ENCODE results near the gene NEMP2.
A peak's percentile ranks its signal among the peaks of the same experiment; 100 is the strongest.
"Not testable (repeated sequence)": the region's sequence is repeated elsewhere in the genome, so short reads cannot be mapped to it uniquely, and the experiment has no call there.

NEMP2 gene

GRCh38 chr2:190512539-190513095, 21.9 kb downstream of the NEMP2 start:
- TF ChIP-seq CTCF (IDR thresholded peaks at IDR 0.05) = no peak
- H3K9me3 ChIP-seq (ENCODE audit: control insufficient read depth, low read length) = no peaks in the 10 kb centered on the region
- no peak overlapping the region for H3K27ac ChIP-seq

GRCh38 chr2:190511104-190511503, 23.4 kb downstream of the NEMP2 start:
- Histone ChIP-seq H3K27ac (no peak overlapping the region), H3K9ac (no peak overlapping the region), H3K9me3 (ENCODE audit: control insufficient read depth, low read length) (no peaks in the 10 kb centered on the region), H3K27me3 (ENCODE audit: control insufficient read depth, insufficient read depth, low read length) (no peaks in the 10 kb centered on the region), H2AFZ (no peak overlapping the region), H3K4me1 (peaks cover 4% of the 10 kb centered on the region), H3K79me2 (no peaks in the 10 kb centered on the region), H3K36me3 (ENCODE audit: control insufficient read depth, insufficient read depth, low read length) (no peaks in the 10 kb centered on the region), H3K4me2 (ENCODE audit: low read length) (no peak overlapping the region), H3K4me3 (ENCODE audit: low read depth, low read length) (no peak overlapping the region)
- TF ChIP-seq CTCF (IDR thresholded peaks at IDR 0.05) = peak; percentile 56

More at GRCh38 chr2:190512539-190513095, 21.9 kb downstream of the NEMP2 start:
- Histone ChIP-seq H2AFZ (no peak overlapping the region), H3K36me3 (ENCODE audit: control insufficient read depth, insufficient read depth, low read length) (no peaks in the 10 kb centered on the region), H3K4me1 (no peaks in the 10 kb centered on the region), H3K4me2 (ENCODE audit: low read length) (no peak overlapping the region), H3K9ac (no peak overlapping the region), H3K4me3 (ENCODE audit: low read depth, low read length) (no peak overlapping the region), H3K79me2 (no peaks in the 10 kb centered on the region), H3K27me3 (ENCODE audit: control insufficient read depth, insufficient read depth, low read length) (no peaks in the 10 kb centered on the region)

- H3K9me3 ChIP-seq (ENCODE audit: control insufficient read depth, low read length); H3K27ac ChIP-seq; H3K9ac ChIP-seq; H3K36me3 ChIP-seq (ENCODE audit: control insufficient read depth, insufficient read depth, low read length); H3K4me1 ChIP-seq; H3K27me3 ChIP-seq (ENCODE audit: control insufficient read depth, insufficient read depth, low read length); H2AFZ ChIP-seq; H3K79me2 ChIP-seq; H3K4me2 ChIP-seq (ENCODE audit: low read length); H3K4me3 ChIP-seq (ENCODE audit: low read depth, low read length): not testable (repeated sequence)
Measured at GRCh38 chr2:190509895-190510294, 24.6 kb downstream of the NEMP2 start.

GRCh38 chr2:190507135-190507534, 27.4 kb downstream of the NEMP2 start:
- Histone ChIP-seq H3K79me2 (no peaks in the 10 kb centered on the region), H3K4me2 (ENCODE audit: low read length) (peak overlapping the region; percentile 7), H3K9me3 (ENCODE audit: control insufficient read depth, low read length) (no peaks in the 10 kb centered on the region), H3K27me3 (ENCODE audit: control insufficient read depth, insufficient read depth, low read length) (no peaks in the 10 kb centered on the region), H3K4me1 (peaks cover 4% of the 10 kb centered on the region), H3K9ac (no peak overlapping the region), H2AFZ (no peak overlapping the region), H3K27ac (peak overlapping the region; percentile 31), H3K4me3 (ENCODE audit: low read depth, low read length) (no peak overlapping the region), H3K36me3 (ENCODE audit: control insufficient read depth, insufficient read depth, low read length) (no peaks in the 10 kb centered on the region)
- TF ChIP-seq CTCF (IDR thresholded peaks at IDR 0.05) = no peak

GRCh38 chr2:190506666-190507065, 27.9 kb downstream of the NEMP2 start:
- Histone ChIP-seq H3K27me3 (ENCODE audit: control insufficient read depth, insufficient read depth, low read length) (no peaks in the 10 kb centered on the region), H3K9me3 (ENCODE audit: control insufficient read depth, low read length) (no peaks in the 10 kb centered on the region), H3K79me2 (no peaks in the 10 kb centered on the region), H3K4me1 (peaks cover 4% of the 10 kb centered on the region), H3K27ac (no peak overlapping the region), H3K36me3 (ENCODE audit: control insufficient read depth, insufficient read depth, low read length) (no peaks in the 10 kb centered on the region), H2AFZ (no peak overlapping the region), H3K9ac (no peak overlapping the region), H3K4me2 (ENCODE audit: low read length) (peak overlapping the region; percentile 7), H3K4me3 (ENCODE audit: low read depth, low read length) (no peak overlapping the region)
- no peak for TF ChIP-seq CTCF (IDR thresholded peaks at IDR 0.05)

All from parathyroid adenoma (tissue), 2 donors.